Measurements from ENCODE around the gene KRTAP4-9.

DNA sequence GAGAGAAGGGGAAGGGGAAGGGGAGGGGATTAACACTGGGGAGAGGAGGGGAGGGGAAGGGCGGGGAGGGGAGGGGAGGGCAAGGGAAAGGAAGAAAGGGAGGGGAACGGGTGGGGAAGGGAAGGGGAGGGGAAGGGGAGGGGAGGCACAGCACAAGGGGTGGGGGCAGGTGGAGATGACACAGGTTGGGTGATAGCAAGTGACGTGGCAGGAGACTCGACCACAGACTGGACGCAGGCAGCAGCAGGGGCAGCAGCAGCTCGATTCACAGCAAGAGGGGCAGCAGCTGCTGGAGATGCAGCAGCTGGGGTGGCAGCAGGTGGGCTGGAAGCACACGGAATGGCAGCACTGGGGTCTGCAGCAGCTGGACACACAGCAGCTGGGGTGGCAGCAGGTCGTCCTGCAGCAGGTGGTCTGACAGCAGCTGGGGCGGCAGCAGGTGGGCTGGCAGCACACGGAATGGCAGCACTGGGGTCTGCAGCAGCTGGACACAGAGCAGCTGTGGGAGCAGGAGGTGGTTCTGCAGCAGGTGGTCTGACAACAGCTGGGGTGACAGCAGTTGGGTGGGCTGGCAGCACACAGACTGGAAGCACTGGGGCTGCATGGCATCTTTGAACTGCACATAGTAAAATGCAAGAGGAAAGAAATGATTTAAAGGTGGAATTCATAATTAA is 3.5 kb upstream of the KRTAP4-9 start, which contains the start of gene KRTAP4-16:
- TF ChIP-seq, protein P1, sequence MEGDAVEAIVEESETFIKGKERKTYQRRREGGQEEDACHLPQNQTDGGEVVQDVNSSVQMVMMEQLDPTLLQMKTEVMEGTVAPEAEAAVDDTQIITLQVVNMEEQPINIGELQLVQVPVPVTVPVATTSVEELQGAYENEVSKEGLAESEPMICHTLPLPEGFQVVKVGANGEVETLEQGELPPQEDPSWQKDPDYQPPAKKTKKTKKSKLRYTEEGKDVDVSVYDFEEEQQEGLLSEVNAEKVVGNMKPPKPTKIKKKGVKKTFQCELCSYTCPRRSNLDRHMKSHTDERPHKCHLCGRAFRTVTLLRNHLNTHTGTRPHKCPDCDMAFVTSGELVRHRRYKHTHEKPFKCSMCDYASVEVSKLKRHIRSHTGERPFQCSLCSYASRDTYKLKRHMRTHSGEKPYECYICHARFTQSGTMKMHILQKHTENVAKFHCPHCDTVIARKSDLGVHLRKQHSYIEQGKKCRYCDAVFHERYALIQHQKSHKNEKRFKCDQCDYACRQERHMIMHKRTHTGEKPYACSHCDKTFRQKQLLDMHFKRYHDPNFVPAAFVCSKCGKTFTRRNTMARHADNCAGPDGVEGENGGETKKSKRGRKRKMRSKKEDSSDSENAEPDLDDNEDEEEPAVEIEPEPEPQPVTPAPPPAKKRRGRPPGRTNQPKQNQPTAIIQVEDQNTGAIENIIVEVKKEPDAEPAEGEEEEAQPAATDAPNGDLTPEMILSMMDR (IDR thresholded peaks at IDR 0.05), result no peak
- TF ChIP-seq EZH2phosphoT487 (IDR thresholded peaks at IDR 0.05), result no peak
- no peak for TF ChIP-seq EZH2 (IDR thresholded peaks at IDR 0.05)
